IPS-18c (cell line): ENCODE measurements around the gene PIEZO2.

Experiments
- H3K4me3 ChIP-seq: 2 replicates; pipeline ENCODE4 v1.7.0; 2013; ENCODE audit warnings: low read depth, mild to moderate bottlenecking, low read length, moderate library complexity; ENCODE audit not compliant: insufficient read depth
- H3K9me3 ChIP-seq: one replicate; pipeline ENCODE4 v1.6.1; 2013; ENCODE audit warnings: mild to moderate bottlenecking, low read length, moderate library complexity; ENCODE audit not compliant: control insufficient read depth, insufficient read depth

Gene PIEZO2

DNA sequence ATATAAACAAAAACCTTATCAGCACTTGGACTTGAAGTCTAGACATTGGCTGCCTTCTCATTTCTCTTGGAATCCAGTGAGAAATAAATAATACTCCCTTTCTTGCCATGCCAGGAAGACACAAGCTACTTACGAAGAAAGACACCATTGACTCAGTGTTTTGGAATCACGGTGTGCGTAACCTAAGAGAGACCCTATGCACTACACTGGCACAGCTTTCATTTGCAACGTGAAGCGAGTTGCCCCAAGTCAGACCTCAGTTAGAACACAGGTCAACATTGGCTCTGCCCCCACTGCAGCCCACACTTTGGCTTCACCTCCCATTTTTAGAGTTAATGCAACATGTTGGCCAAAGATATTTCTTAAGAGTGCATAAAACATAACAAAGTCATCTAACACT lies 54.2 kb downstream of the PIEZO2 start:
- no peaks in the 10 kb centered on the region for H3K9me3 ChIP-seq
- no peak overlapping the region for H3K4me3 ChIP-seq

DNA sequence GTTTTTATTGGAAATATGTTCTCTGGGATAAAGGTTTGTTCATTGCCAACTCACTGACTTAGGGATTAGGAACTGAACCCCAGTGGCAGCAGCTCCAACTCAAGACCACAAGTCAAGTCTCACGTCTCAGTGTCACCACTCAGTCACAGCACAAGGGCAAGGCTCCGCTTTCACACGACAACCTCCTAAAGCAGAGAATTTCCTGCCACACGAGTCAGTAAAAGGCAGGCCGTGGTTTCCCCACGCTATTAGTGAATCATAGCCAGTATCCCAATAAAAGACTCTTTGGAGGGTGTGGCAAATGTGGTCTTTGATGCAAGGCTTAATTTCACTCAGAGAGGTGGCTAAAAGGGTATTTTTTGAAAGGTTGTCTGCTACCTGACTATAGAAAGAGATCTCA lies 57.6 kb downstream of the PIEZO2 start:
- H3K9me3 ChIP-seq, result no peaks in the 10 kb centered on the region
- no peak overlapping the region for H3K4me3 ChIP-seq

DNA sequence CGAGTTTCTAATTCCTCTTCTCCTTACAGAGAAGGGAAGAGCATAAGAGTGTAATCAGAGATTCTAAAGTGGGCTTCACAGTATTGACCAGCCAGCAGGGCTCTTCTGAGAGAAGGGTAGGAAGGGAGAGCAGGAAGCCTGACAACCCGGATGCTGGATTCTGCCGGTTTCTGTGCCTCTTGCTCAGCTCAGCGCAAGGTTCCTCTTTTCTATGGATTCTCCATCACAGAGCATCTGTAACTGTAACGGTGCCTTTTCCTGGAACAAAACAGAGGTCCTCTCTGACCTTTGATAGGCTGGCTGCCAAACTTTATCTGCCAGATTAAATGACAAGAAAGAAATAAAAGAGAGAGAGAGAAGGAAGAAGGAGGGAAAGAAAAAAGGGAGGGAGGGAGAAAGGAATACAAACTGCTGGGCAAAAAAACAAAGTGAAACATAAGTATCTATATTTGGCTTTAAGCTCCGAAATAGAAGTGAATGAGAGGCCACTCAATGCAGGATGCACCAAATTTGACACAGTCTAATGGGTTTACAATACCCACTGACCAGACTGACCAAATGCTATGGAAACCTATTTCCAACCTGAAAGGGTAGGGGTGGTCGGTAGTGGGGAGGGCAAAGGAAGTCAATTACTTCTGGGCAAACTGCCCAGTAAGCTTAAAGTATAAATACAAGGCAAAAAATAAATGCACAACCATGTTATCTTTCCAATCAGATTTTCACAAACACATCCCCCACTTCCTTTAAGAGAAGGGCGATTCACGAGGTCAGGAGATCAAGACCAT lies 59.2 kb downstream of the PIEZO2 start:
- no peak overlapping the region for H3K4me3 ChIP-seq

DNA sequence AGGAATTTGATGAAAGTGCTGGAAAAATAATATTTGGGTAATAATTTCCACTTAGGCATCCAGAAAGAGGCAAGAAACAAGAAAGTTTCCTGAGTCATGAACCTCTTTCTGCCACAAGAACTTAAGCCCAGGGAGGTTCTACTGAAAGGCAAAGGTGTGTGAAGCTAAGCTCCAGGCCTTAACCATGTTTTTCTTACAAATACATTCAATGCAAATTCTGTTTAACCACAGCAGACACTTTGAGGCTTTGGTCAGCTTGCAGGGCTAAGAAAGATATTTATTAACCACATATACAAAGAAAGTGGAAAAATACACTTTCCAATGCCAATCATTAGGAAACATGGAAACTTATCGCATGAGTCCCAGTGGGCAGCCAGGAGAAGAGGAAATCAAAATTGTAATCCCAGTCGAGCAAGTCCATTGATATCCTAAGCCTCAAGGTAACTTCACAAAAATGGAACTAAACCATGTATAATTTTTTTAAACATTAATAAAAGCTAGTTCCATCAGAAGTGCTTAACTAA lies 68.3 kb downstream of the PIEZO2 start:
- H3K4me3 ChIP-seq, result no peak overlapping the region
- H3K9me3 ChIP-seq, result no peaks in the 10 kb centered on the region

More for the DNA sequence above, 59.2 kb downstream of the PIEZO2 start:
- H3K9me3 ChIP-seq, result no peaks in the 10 kb centered on the region

DNA sequence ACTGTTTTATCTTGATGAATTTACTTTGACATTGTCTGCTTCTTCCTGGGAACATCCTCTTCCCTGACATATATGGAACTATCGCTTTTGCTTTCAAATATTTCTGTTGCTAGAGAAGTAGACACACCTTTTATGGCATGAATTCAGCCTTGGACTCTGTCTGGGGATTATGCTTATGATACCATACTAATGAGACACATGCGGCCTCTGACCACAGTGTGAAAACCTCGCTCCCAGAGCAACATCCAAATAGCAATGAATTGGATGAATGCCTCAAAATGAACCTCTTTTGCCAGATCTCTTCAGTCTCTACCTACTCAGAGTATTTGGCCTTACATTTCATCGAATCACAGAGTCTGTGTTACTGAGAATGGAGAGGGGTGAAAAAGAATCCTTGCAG lies 70.9 kb downstream of the PIEZO2 start:
- Histone ChIP-seq H3K4me3 (no peak overlapping the region), H3K9me3 (no peaks in the 10 kb centered on the region)

DNA sequence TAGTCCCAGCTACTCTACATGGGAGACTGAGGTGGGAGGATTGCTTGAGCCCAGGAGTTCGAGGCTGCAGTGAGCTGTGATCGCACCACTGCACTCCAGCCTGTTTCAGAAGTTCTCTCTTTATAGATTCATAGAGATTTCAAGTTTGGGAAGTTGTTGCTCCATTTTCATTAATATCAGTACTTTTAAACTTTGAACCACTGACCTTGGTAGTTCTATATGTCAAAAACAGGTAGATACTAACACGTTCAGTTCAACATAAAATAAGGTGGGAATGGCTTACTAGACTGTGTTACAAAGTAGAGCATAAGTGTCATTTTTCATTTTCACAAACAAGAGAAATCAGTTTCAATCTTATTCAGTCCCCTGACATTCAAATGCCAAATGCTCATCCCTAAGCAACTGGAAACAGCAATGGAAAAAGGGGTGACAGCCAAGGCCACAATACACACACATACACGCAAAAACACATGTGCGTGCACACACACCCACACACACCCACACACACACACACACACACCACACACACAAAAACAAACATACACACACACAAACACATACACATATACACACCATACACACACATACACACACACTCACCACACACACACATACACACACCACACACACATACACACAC lies 71.7 kb downstream of the PIEZO2 start:
- Histone ChIP-seq H3K9me3 (no peaks in the 10 kb centered on the region), H3K4me3 (no peak overlapping the region)

DNA sequence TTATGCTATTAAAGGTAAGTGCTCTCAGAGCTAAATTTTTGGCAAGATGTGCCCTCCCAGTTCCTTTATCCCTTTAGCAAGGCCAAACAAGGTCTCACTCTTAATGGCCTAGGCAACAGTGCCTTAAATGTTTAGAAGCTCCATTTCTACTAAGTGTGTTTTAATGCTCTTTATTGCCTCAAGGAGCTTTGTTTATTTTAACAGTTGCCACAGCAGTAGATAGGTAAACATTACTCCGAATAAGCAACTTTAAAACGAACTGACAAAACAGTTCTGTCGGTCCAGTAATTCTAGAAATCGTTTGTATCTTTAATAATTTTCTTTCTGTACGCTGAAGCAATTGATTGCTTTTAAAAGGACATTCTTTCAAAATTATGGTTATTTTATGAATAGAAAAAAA lies 74.5 kb downstream of the PIEZO2 start:
- no peak overlapping the region for H3K4me3 ChIP-seq
- H3K9me3 ChIP-seq, result no peaks in the 10 kb centered on the region

DNA sequence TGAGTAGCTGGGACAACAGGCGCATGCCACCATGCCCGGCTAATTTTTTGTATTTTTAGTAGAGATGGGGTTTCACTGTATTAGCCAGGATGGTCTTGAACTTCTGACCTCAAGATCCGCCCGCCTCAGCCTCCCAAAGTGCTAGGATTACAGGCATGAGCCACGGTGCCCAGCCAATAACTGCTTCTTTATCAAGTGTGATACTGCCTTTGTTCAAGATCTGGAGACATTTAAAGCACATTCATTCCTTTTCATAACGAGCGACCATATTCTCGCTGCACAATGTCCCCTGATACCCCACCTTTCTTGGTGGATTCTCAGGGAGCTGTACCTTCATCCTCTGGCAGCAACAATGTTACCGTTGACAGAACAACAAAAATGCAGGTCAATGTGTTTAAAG lies 75.4 kb downstream of the PIEZO2 start:
- Histone ChIP-seq H3K4me3 (no peak overlapping the region), H3K9me3 (no peaks in the 10 kb centered on the region)

DNA sequence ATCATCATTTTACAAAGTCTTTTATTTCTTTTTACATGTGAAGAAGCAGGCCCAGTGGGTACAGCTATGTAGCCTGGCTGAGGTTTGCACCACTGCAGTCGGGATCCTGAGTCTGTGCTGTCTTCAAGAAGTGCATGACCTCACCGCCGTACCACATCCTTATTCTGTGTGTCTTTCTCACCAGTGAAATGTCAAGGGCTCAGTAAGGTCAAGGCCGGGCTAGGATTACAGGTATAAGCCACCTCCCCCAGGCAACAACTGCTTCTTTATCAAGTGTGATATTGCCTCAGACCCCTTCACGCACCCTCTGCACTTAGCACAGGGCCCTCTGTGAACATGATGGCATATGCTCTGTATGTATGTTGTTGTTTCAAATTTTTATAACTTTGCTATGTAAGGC lies 76.7 kb downstream of the PIEZO2 start:
- Histone ChIP-seq H3K9me3 (no peaks in the 10 kb centered on the region), H3K4me3 (no peak overlapping the region)

DNA sequence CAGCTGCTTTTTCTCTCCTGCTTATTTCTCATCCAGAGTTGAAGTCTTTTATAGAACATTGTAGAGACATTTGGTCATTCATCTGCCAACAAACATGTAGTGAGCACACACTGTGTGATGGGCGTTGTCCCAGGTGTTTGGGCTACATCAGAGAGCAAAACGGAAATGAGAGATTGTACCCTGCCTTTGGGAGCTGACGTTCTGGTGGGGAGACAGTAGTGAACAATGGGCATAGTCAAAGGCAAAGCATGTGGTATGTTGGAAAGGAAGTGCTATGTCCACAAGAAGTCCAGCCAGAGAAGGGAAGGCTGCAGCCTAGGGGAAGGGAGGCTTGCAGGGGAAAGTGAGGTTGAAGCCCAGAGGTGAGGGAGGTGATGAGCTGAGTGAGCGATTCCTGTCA lies 78.1 kb downstream of the PIEZO2 start:
- H3K9me3 ChIP-seq, result no peaks in the 10 kb centered on the region
- no peak overlapping the region for H3K4me3 ChIP-seq

DNA sequence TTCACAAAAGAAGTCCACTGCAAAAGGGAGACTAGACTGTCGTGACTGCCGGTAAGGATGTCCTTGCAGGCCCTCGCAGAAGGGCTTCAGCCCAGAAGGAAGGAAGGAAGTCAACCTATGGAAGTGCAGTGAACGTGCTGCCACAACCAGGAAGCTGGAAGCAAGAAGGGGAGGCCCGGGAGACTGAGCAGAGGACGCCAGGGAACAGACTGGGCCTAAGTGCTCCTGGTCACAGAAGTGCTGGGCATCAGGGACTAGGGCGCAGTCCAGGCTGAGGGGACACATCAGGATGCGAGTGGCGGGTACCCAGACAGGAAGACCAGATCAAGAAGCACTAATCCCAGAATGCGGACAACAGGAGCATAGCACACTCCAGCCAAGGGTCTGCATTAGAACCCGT lies 78.8 kb downstream of the PIEZO2 start:
- Histone ChIP-seq H3K9me3 (no peaks in the 10 kb centered on the region), H3K4me3 (no peak overlapping the region)

DNA sequence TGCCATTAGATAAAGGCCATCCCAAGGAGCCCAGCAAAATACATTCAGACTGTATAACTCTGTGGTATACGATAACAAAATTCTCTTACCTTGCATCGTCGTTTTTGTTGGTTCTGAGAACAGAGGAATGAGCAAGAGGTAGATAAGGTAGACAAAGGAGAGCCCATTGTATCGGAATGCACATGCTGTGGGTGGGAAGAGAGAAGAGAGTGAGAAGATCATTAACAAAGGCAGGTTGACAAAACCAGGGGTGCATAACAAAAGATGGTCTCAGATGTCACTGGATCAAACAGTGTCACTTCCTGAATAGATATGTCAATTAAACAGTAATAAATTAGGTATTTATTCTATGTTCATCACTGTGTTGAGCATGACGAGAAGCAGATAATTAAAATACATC lies 83.3 kb downstream of the PIEZO2 start:
- Histone ChIP-seq H3K4me3 (no peak overlapping the region), H3K9me3 (no peaks in the 10 kb centered on the region)

DNA sequence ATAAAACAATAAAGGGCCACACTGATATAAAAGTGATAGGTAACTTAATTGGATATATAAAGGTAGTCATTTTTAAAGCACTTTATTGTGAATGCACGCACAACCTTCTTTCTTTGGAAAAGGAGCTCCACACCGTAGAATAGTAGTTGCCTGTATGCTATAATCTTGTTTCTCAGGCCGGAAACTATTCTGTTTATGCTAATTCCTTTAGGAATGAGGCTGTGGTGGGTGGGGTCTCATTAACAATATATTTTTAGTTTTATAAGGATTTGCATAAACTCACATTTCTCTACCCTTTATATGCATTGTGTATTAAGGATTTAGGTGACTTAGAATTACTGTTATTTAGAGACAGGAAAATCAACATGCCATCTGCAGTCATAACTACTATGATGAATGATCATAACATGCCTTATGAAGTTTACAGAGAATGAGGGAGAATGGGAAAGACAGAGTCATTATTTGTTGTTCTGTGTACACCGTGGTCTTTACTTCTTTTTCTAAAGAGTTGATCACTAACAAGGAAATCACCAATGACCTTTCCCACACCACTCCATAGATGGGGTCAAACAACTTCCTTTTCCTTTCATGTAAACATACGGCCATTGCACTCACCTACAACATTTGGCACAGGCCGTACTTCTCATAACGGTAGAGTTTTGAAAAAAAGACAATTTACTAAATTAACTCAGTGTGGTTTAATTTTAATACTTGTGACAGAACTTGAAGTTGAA lies 84.5 kb downstream of the PIEZO2 start:
- no peak overlapping the region for H3K4me3 ChIP-seq
- no peaks in the 10 kb centered on the region for H3K9me3 ChIP-seq

DNA sequence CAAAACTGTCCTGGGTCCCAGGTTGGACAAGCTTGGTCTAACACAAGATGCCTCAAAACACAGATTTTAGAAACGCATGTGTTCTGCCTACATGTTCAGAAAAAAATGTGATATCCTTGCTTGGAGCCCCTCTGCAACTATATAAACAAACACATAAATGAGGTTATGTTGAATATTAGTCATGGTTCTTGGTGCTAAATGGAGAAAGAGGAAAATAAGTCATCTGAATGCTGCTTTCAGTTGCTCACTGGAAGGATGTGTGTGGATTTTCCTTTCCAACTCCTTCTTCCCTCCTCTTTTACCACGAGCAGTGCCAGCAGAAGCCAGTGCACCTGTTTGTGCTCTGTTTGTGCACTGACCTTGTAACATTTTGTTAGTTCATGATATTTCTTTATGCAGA lies 85.3 kb downstream of the PIEZO2 start:
- Histone ChIP-seq H3K9me3 (no peaks in the 10 kb centered on the region), H3K4me3 (no peak overlapping the region)

DNA sequence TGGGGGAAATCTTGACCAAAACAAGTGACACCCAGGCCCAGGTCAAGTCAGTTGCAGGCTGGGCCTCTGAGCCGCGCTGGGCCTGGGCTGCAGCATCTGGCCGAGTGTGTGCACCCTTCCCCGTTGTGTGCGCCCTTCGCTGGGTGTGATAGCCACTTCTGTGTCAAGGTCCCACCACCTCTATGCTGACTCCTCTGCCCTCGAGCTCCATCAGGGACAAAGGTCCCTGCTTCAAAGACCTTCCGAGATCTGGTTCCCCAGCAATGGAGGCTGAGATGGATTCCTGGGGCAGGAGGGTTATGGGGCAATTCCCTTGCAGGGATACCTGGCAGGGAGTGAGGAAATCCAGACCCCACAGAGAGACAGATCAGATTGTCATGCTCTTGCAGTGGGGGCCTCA lies 93.6 kb downstream of the PIEZO2 start:
- H3K4me3 ChIP-seq, result no peak overlapping the region
- no peaks in the 10 kb centered on the region for H3K9me3 ChIP-seq

DNA sequence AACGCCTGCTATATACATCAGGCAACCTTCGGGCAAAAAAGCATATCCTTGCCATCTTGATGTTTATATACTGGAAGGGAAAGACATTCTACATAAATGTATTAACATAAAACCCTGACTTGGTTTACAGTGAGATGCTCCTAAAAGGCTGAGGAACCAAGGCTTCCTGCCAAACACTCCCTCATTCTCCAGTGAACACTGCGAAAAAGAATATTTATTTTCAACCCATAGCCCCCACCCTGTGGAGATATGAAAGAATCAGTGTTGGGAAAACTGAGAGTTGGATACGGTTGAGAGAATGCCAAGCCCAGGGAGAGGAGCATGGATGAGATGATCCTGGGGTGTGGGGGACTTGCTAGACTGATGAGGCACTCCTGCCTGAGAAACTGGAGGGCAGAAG lies 94.9 kb downstream of the PIEZO2 start:
- H3K9me3 ChIP-seq, result no peaks in the 10 kb centered on the region
- H3K4me3 ChIP-seq, result no peak overlapping the region

DNA sequence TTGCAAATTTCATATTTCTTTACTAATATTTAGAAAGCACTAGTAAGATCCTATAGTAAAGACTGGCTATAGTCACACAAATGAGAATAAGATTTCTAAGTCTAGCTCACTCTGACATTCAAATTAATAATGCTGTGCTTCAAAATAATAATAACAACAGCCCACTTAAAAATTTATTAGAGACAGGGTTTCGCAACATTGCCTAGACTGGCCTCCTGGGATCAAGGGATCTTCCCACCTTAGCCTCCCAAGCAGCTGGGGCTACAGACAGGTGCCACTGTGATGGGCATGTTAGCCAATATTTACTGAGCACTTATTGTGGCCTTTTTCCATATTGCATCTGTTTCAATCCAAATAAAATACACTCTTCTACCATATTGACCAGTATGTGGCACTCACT lies 96.1 kb downstream of the PIEZO2 start:
- no peak overlapping the region for H3K4me3 ChIP-seq

DNA sequence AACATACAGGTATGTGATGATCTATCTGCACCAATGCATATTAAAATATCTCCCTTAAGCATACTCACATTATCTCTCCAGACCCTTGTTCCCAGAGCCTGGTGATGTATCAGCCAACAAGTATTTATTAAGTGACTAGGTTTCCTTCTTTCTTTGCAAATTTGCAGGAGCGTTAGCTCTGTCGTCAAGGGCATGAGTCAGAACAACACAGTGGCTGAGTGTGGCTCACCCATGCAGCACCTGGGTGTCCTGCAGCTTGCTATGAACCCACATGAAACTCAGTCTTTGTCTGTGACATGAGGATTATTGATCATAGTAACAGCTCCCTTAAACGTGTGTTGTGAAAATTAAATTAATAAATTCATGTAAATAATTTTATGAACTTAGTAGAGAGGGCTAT lies 96.6 kb downstream of the PIEZO2 start:
- Histone ChIP-seq H3K4me3 (no peak overlapping the region), H3K9me3 (no peaks in the 10 kb centered on the region)

More for the DNA sequence above, 96.1 kb downstream of the PIEZO2 start:
- no peaks in the 10 kb centered on the region for H3K9me3 ChIP-seq
